HepG2 (cell line): ENCODE data around the gene FSD2. TPM values are rescaled to one million over a fixed set of nuclear protein-coding genes. Genes with fewer than 3 reads are reported as not detected.

ENCODE experiments used
- BCL6 ChIP-seq: IDR thresholded peaks from 2 replicates; pipeline ENCODE4 v1.6.1; 2016; ENCODE audit warnings: missing genetic modification reagents, missing compliant biosample characterization
- CHD4 ChIP-seq: fragments of 200-600 bp; sonication (generic); IDR thresholded peaks from 2 replicates; pipeline ENCODE4 v1.7.0; 2017; ENCODE audit warnings: mild to moderate bottlenecking, low read length, borderline replicate concordance
- GABPB1 ChIP-seq: IDR thresholded peaks from 2 replicates; pipeline ENCODE4 v1.6.1; 2016; ENCODE audit warnings: mild to moderate bottlenecking, missing genetic modification reagents, moderate library complexity, missing compliant biosample characterization
- JDP2 ChIP-seq: sonication (generic); formaldehyde crosslinking; IDR thresholded peaks from 2 replicates; pipeline ENCODE4 v1.8.1; 2022; ENCODE audit warnings: missing genetic modification reagents, borderline replicate concordance
- MTA3 ChIP-seq: sonication (generic); formaldehyde crosslinking; IDR thresholded peaks from 2 replicates; pipeline ENCODE4 v1.4.0; 2020; ENCODE audit warnings: missing genetic modification reagents
- NFYC ChIP-seq: IDR thresholded peaks from 2 replicates; pipeline ENCODE4 v1.6.1; 2016; ENCODE audit warnings: missing genetic modification reagents, missing compliant biosample characterization
- PAF1 ChIP-seq: IDR thresholded peaks from 2 replicates; pipeline ENCODE4 v1.6.1; 2016; ENCODE audit warnings: missing genetic modification reagents, missing compliant biosample characterization
- POLR2AphosphoS2 ChIP-seq: IDR thresholded peaks from 2 replicates; pipeline ENCODE4 v1.6.1; 2011; ENCODE audit warnings: low read depth, low read length, improper control_type of control experiment
- RFXAP ChIP-seq: sonication (generic); formaldehyde crosslinking; IDR thresholded peaks from 2 replicates; pipeline ENCODE4 v1.4.0; 2020; ENCODE audit warnings: missing genetic modification reagents, borderline replicate concordance
- TIGD3 ChIP-seq: sonication (generic); formaldehyde crosslinking; IDR thresholded peaks from 2 replicates; pipeline ENCODE4 v1.5.1; 2020; ENCODE audit warnings: mild to moderate bottlenecking, missing genetic modification reagents, borderline replicate concordance
- YEATS2 ChIP-seq: sonication (generic); formaldehyde crosslinking; IDR thresholded peaks from 2 replicates; pipeline ENCODE4 v1.4.0; 2020; ENCODE audit warnings: missing genetic modification reagents, borderline replicate concordance
- ZBTB3 ChIP-seq: sonication (generic); formaldehyde crosslinking; IDR thresholded peaks from 2 replicates; pipeline ENCODE4 v1.4.0; 2020; ENCODE audit warnings: low read depth, mild to moderate bottlenecking, moderate library complexity, missing genetic modification reagents, borderline replicate concordance
- ZFX ChIP-seq: sonication (generic); formaldehyde crosslinking; IDR thresholded peaks from 2 replicates; pipeline ENCODE4 v1.4.0; 2020; ENCODE audit warnings: mild to moderate bottlenecking, low read depth, missing genetic modification reagents, moderate library complexity
- ZNF570 ChIP-seq: sonication (generic); formaldehyde crosslinking; IDR thresholded peaks from 2 replicates; pipeline ENCODE4 v1.4.0; 2020; ENCODE audit warnings: mild to moderate bottlenecking, missing genetic modification reagents, borderline replicate concordance
- ZNF703 ChIP-seq: sonication (generic); formaldehyde crosslinking; IDR thresholded peaks from 2 replicates; pipeline ENCODE4 v1.5.1; 2020; ENCODE audit warnings: missing genetic modification reagents, mild to moderate bottlenecking, moderate library complexity, borderline replicate concordance
- ZNF773 ChIP-seq: sonication (generic); formaldehyde crosslinking; IDR thresholded peaks from 2 replicates; pipeline ENCODE4 v1.4.0; 2020; ENCODE audit warnings: missing genetic modification reagents, borderline replicate concordance
- ZSCAN20 ChIP-seq: sonication (generic); formaldehyde crosslinking; IDR thresholded peaks from 2 replicates; pipeline ENCODE4 v1.4.0; 2020; ENCODE audit warnings: missing genetic modification reagents, mild to moderate bottlenecking, borderline replicate concordance
- polyA plus RNA-seq, 8 experiments: library from polyadenylated mRNA; depleted of rRNA in 3 of 8; stranded (reverse) in 7 of 8; unstranded in 1 of 8; fragments of >200 nt; fragmentation: Illumina TruSeq in 4 of 8; extraction: Trizol in 4 of 8; gene quantifications; 2 replicates each; pipeline versions ENCODE4 v1.2.1 to v1.2.3, GENCODE V29; 2011 to 2016; ENCODE audit warnings: low read depth in 4 of 8, missing spikeins in 1 of 8, mixed read lengths in 1 of 8; ENCODE audit not compliant: insufficient read depth in 1 of 8
- total RNA-seq, 5 experiments: library from RNA; depleted of rRNA; stranded (reverse); fragments of >200 nt; fragmentation: Illumina TruSeq; extraction: Trizol; gene quantifications; 2 replicates each; pipeline ENCODE4 v1.2.3, GENCODE V29; 2016; ENCODE audit warnings: low read depth in 1 of 5
- TF ChIP-seq, protein P1 (sequence below): sonication (generic); formaldehyde crosslinking; IDR thresholded peaks from 2 replicates; pipeline ENCODE4 v1.9.0; 2021; ENCODE audit warnings: missing genetic modification reagents, borderline replicate concordance
- TF ChIP-seq, protein P2 (sequence below): sonication (generic); formaldehyde crosslinking; IDR thresholded peaks from 2 replicates; pipeline ENCODE4 v1.4.0; 2020; ENCODE audit warnings: missing genetic modification reagents
- TF ChIP-seq, protein P3 (sequence below): sonication (generic); formaldehyde crosslinking; IDR thresholded peaks from 2 replicates; pipeline ENCODE4 v1.8.1; 2023; ENCODE audit warnings: mild to moderate bottlenecking, inconsistent platforms, moderate library complexity, missing genetic modification reagents, borderline replicate concordance

FSD2 gene
- total and polyA plus RNA-seq, 2 of the 13 experiments (the other 11 are each of a cell fraction or from before 2014, with no cell fraction given), result not detected

GRCh38 chr15:82809308-82810060, 3.6 kb upstream of the FSD2 start, which contains the start of gene WHAMM (continued):
- TF ChIP-seq, protein P1, sequence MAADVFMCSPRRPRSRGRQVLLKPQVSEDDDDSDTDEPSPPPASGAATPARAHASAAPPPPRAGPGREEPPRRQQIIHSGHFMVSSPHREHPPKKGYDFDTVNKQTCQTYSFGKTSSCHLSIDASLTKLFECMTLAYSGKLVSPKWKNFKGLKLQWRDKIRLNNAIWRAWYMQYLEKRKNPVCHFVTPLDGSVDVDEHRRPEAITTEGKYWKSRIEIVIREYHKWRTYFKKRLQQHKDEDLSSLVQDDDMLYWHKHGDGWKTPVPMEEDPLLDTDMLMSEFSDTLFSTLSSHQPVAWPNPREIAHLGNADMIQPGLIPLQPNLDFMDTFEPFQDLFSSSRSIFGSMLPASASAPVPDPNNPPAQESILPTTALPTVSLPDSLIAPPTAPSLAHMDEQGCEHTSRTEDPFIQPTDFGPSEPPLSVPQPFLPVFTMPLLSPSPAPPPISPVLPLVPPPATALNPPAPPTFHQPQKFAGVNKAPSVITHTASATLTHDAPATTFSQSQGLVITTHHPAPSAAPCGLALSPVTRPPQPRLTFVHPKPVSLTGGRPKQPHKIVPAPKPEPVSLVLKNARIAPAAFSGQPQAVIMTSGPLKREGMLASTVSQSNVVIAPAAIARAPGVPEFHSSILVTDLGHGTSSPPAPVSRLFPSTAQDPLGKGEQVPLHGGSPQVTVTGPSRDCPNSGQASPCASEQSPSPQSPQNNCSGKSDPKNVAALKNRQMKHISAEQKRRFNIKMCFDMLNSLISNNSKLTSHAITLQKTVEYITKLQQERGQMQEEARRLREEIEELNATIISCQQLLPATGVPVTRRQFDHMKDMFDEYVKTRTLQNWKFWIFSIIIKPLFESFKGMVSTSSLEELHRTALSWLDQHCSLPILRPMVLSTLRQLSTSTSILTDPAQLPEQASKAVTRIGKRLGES (CRISPR knock-in tag), result no peak
- TF ChIP-seq ZSCAN20 (CRISPR knock-in tag), result peak; percentile 63; the same call in 1 of the 2 replicates
- TF ChIP-seq MTA3 (CRISPR knock-in tag), result no peak
- no peak for TF ChIP-seq TIGD3 (CRISPR knock-in tag)
- TF ChIP-seq NFYC (CRISPR knock-in tag), result peak; percentile 97
- TF ChIP-seq JDP2, result no peak
- TF ChIP-seq POLR2AphosphoS2, result no peak
- TF ChIP-seq, protein P2, sequence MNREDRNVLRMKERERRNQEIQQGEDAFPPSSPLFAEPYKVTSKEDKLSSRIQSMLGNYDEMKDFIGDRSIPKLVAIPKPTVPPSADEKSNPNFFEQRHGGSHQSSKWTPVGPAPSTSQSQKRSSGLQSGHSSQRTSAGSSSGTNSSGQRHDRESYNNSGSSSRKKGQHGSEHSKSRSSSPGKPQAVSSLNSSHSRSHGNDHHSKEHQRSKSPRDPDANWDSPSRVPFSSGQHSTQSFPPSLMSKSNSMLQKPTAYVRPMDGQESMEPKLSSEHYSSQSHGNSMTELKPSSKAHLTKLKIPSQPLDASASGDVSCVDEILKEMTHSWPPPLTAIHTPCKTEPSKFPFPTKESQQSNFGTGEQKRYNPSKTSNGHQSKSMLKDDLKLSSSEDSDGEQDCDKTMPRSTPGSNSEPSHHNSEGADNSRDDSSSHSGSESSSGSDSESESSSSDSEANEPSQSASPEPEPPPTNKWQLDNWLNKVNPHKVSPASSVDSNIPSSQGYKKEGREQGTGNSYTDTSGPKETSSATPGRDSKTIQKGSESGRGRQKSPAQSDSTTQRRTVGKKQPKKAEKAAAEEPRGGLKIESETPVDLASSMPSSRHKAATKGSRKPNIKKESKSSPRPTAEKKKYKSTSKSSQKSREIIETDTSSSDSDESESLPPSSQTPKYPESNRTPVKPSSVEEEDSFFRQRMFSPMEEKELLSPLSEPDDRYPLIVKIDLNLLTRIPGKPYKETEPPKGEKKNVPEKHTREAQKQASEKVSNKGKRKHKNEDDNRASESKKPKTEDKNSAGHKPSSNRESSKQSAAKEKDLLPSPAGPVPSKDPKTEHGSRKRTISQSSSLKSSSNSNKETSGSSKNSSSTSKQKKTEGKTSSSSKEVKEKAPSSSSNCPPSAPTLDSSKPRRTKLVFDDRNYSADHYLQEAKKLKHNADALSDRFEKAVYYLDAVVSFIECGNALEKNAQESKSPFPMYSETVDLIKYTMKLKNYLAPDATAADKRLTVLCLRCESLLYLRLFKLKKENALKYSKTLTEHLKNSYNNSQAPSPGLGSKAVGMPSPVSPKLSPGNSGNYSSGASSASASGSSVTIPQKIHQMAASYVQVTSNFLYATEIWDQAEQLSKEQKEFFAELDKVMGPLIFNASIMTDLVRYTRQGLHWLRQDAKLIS (CRISPR knock-in tag), result no peak
- no peak for TF ChIP-seq CHD4
- TF ChIP-seq ZNF570 (CRISPR knock-in tag), result 0 out of 2 replicates have a peak, but pooled peaks have one; percentile 52
- TF ChIP-seq, protein P3, sequence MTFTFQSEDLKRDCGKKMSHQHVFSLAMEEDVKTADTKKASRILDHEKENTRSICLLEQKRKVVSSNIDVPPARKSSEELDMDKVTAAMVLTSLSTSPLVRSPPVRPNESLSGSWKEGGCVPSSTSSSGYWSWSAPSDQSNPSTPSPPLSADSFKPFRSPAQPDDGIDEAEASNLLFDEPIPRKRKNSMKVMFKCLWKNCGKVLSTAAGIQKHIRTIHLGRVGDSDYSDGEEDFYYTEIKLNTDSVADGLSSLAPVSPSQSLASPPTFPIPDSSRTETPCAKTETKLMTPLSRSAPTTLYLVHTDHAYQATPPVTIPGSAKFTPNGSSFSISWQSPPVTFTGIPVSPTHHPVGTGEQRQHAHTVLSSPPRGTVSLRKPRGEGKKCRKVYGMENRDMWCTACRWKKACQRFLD (CRISPR knock-in tag), result peak; percentile 58; the same call in 1 of the 2 replicates
- TF ChIP-seq ZBTB3 (CRISPR knock-in tag), result no peak
- no peak for TF ChIP-seq PAF1
- peak; percentile 91 for TF ChIP-seq ZFX (CRISPR knock-in tag)
- TF ChIP-seq GABPB1 (CRISPR knock-in tag), result peak; percentile 76
- TF ChIP-seq BCL6 (CRISPR knock-in tag), result peak; percentile 49
- TF ChIP-seq ZNF703 (CRISPR knock-in tag), result no peak
- TF ChIP-seq YEATS2, result peak; percentile 56; the same call in 1 of the 2 replicates
- TF ChIP-seq ZNF773, result no peak
- peak; percentile 97 for TF ChIP-seq RFXAP (CRISPR knock-in tag)
